Mammary epithelial cell (primary cell): Measurements from ENCODE around the gene CDX1.

Experiments used
- EZH2 ChIP-seq: IDR thresholded peaks from 2 replicates; pipeline ENCODE4 v1.6.1; 2012; ENCODE audit warnings: low read length, inconsistent platforms, borderline replicate concordance
- TF ChIP-seq, protein P1 (sequence below), 2 donors: IDR thresholded peaks in 1 of 2; conservative IDR thresholded peaks in 1 of 2; 2 replicates each; pipeline ENCODE4 v1.5.1; 2011 to 2012; ENCODE audit warnings: inconsistent platforms in 2 of 2, low read length in 2 of 2, mild to moderate bottlenecking in 2 of 2, control low read depth in 1 of 2, low read depth in 1 of 2; ENCODE audit not compliant: insufficient read depth in 1 of 2; ENCODE audit errors: extremely low read depth in 1 of 2

- TF ChIP-seq EZH2 = no peak
- TF ChIP-seq, protein P1, sequence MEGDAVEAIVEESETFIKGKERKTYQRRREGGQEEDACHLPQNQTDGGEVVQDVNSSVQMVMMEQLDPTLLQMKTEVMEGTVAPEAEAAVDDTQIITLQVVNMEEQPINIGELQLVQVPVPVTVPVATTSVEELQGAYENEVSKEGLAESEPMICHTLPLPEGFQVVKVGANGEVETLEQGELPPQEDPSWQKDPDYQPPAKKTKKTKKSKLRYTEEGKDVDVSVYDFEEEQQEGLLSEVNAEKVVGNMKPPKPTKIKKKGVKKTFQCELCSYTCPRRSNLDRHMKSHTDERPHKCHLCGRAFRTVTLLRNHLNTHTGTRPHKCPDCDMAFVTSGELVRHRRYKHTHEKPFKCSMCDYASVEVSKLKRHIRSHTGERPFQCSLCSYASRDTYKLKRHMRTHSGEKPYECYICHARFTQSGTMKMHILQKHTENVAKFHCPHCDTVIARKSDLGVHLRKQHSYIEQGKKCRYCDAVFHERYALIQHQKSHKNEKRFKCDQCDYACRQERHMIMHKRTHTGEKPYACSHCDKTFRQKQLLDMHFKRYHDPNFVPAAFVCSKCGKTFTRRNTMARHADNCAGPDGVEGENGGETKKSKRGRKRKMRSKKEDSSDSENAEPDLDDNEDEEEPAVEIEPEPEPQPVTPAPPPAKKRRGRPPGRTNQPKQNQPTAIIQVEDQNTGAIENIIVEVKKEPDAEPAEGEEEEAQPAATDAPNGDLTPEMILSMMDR (conservative IDR thresholded peaks at IDR 0.05 in 1 of 2, IDR thresholded peaks at IDR 0.05 in 1 of 2; ENCODE audit: extremely low read depth in 1 of 2, insufficient read depth in 1 of 2, low read depth in 1 of 2, low read length in 2 of 2) = no peak
Measured at GRCh38 chr5:150203832-150204589, 37.4 kb downstream of the CDX1 start.
